ENCODE data around the gene VSIG10L.
A peak's percentile ranks its signal among the peaks of the same experiment; 100 is the strongest.

Gene VSIG10L

DNA sequence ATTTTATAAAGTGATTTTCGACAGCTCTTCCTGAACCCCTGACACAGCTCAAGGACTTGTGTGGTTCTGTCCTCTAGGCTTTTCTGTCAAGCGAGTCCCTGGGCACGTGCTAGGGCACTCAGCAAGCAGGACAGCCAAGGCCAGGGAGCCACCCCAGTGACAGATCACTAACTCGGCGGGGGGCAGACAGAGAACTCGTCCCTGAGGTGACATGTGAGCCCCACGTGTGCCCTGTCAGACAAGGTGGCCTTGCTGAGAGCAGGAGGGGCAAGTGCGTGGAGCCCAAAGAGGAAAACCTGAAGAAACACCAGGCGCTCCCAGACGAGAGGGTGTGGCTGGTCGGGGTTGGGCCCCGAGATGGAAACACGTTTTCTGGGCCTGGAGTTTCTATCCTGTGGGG is 19.3 kb upstream of the VSIG10L start:
- no peak overlapping the region for H4K91ac ChIP-seq (ENCODE audit: low read length)
- no peaks in the 10 kb centered on the region for H3K9me3 ChIP-seq (ENCODE audit: control insufficient read depth, low read length)
- H3K23ac ChIP-seq (ENCODE audit: low read length in 2 of 2): no peak overlapping the region
- H3K4me2 ChIP-seq (ENCODE audit: low read length, poor library complexity, severe bottlenecking): no peak overlapping the region
- H2BK12ac ChIP-seq (ENCODE audit: low read length in 2 of 2): no peak overlapping the region
- H3K79me1 ChIP-seq (replicated peaks; ENCODE audit: low read length, poor library complexity, severe bottlenecking): peaks cover 30% of the 10 kb centered on the region
- 95% methylated on average over 13 of the region's 13 CpGs for WGBS
- peaks cover 30% of the 10 kb centered on the region for H3K4me1 ChIP-seq (ENCODE audit: control insufficient read depth, insufficient read depth, low read depth, low read length)
- no peak overlapping the region for H2AFZ ChIP-seq (ENCODE audit: low read depth, low read length)
- H2BK120ac ChIP-seq (ENCODE audit: low read depth, low read length): no peak overlapping the region
- no peaks in the 10 kb centered on the region for H3K27me3 ChIP-seq (ENCODE audit: control insufficient read depth in 1 of 2, insufficient read depth in 1 of 2, low read length in 2 of 2)
- DNase-seq: no peak
- no peak overlapping the region for H3K27ac ChIP-seq (ENCODE audit: low read length, poor library complexity, severe bottlenecking)
- H2AK5ac ChIP-seq (ENCODE audit: low read length, severe bottlenecking): no peak overlapping the region
- no peak overlapping the region for H3K18ac ChIP-seq (ENCODE audit: low read depth in 1 of 2, low read length in 2 of 2)
- H3K36me3 ChIP-seq (ENCODE audit: control insufficient read depth in 1 of 2, insufficient read depth in 2 of 2, low read depth in 1 of 2, low read length in 2 of 2): peaks cover 5 to 11% of the 10 kb centered on the region in 2 experiments
- peak overlapping the region; percentile 70 for H2BK15ac ChIP-seq (ENCODE audit: low read depth, poor library complexity, severe bottlenecking)
- no peak overlapping the region for H3K9ac ChIP-seq (ENCODE audit: low read length)
- no peak overlapping the region for H3K4me3 ChIP-seq (ENCODE audit: insufficient read depth in 1 of 2, low read depth in 1 of 2, low read length in 2 of 2)
- H2BK5ac ChIP-seq (ENCODE audit: low read depth, low read length, poor library complexity, severe bottlenecking): no peak overlapping the region
- H3K14ac ChIP-seq (ENCODE audit: low read length in 2 of 2): no peak overlapping the region
- H4K8ac ChIP-seq (ENCODE audit: low read length): no peak overlapping the region
- H3K4ac ChIP-seq (ENCODE audit: low read depth in 1 of 2, low read length in 2 of 2): no peak overlapping the region

DNA sequence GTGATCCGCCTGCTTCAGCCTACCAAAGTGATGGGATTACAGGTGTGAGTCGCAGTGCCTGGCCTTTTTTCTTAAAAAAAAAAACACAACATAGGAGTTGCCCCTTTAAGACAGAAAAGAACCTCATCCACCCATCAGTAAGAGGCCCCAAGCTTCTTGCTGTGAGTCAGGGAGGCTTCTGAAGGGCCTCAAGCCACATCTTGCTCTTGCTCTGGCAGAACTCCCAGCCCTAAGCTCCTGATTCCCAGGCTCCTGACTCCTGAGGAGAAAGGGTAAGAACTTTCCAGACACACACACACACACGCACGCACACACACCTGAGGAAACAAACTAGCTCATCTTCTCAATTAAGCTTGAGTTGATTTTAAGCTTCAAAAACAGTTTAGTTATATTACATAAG is 17.4 kb upstream of the VSIG10L start:
- Histone ChIP-seq H4K8ac (ENCODE audit: low read length) (no peak overlapping the region), H2BK12ac (ENCODE audit: low read length in 2 of 2) (peak overlapping the region in 1 of 2 experiments; percentile 72), H3K9me3 (ENCODE audit: control insufficient read depth, low read length) (no peaks in the 10 kb centered on the region), H2AK5ac (ENCODE audit: low read length, severe bottlenecking) (no peak overlapping the region), H3K4me3 (ENCODE audit: insufficient read depth in 1 of 2, low read depth in 1 of 2, low read length in 2 of 2) (no peak overlapping the region), H3K9ac (ENCODE audit: low read length) (peak overlapping the region; percentile 45), H2BK15ac (ENCODE audit: low read depth, poor library complexity, severe bottlenecking) (no peak overlapping the region), H2BK5ac (ENCODE audit: low read depth, low read length, poor library complexity, severe bottlenecking) (no peak overlapping the region), H3K27me3 (ENCODE audit: control insufficient read depth in 1 of 2, insufficient read depth in 1 of 2, low read length in 2 of 2) (no peaks in the 10 kb centered on the region), H3K27ac (ENCODE audit: low read length, poor library complexity, severe bottlenecking) (peak overlapping the region; percentile 34), H3K79me1 (replicated peaks; ENCODE audit: low read length, poor library complexity, severe bottlenecking) (peaks cover 25% of the 10 kb centered on the region), H4K91ac (ENCODE audit: low read length) (no peak overlapping the region), H3K14ac (ENCODE audit: low read length in 2 of 2) (no peak overlapping the region), H2AFZ (ENCODE audit: low read depth, low read length) (no peak overlapping the region), H3K36me3 (ENCODE audit: control insufficient read depth in 1 of 2, insufficient read depth in 2 of 2, low read depth in 1 of 2, low read length in 2 of 2) (peaks cover 6 to 11% of the 10 kb centered on the region in 2 experiments), H2BK120ac (ENCODE audit: low read depth, low read length) (peak overlapping the region; percentile 81), H3K4ac (ENCODE audit: low read depth in 1 of 2, low read length in 2 of 2) (no peak overlapping the region), H3K4me2 (ENCODE audit: low read length, poor library complexity, severe bottlenecking) (no peak overlapping the region), H3K18ac (ENCODE audit: low read depth in 1 of 2, low read length in 2 of 2) (peak overlapping the region in 1 of 2 experiments; percentile 60), H3K23ac (ENCODE audit: low read length in 2 of 2) (no peak overlapping the region), H3K4me1 (ENCODE audit: control insufficient read depth, insufficient read depth, low read depth, low read length) (peaks cover 25% of the 10 kb centered on the region)
- DNase-seq: peak; percentile 87
- 80% methylated on average over 2 of the region's 4 CpGs for WGBS

DNA sequence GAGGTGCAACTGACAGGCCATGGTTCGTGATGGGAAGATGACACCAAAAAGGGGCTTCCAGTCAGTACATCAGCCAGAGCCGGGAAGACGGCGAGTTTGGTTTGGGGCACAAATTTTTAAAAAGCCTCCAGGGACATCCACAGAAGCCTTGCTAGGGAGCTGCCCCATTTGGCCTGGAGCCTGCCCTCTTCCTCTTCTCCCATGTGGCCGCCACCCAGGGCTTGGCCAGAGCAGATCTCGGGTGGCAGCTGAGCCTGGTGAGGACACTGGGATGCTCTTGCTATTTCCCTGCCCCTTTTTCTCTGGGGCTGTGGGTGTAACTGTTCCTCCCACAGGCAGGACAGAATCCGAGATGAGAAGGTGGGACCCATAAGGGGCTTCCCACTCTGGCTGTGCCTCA is 16.0 kb upstream of the VSIG10L start:
- Histone ChIP-seq H2BK12ac (ENCODE audit: low read length in 2 of 2) (peak overlapping the region in 1 of 2 experiments; percentile 69), H3K18ac (ENCODE audit: low read depth in 1 of 2, low read length in 2 of 2) (no peak overlapping the region), H3K4me2 (ENCODE audit: low read length, poor library complexity, severe bottlenecking) (no peak overlapping the region), H2AK5ac (ENCODE audit: low read length, severe bottlenecking) (no peak overlapping the region), H3K23ac (ENCODE audit: low read length in 2 of 2) (no peak overlapping the region), H3K9me3 (ENCODE audit: control insufficient read depth, low read length) (no peaks in the 10 kb centered on the region), H3K14ac (ENCODE audit: low read length in 2 of 2) (peak overlapping the region in 1 of 2 experiments; percentile 71), H2AFZ (ENCODE audit: low read depth, low read length) (no peak overlapping the region), H3K4me3 (ENCODE audit: insufficient read depth in 1 of 2, low read depth in 1 of 2, low read length in 2 of 2) (no peak overlapping the region), H3K4me1 (ENCODE audit: control insufficient read depth, insufficient read depth, low read depth, low read length) (peaks cover 22% of the 10 kb centered on the region), H3K36me3 (ENCODE audit: control insufficient read depth in 1 of 2, insufficient read depth in 2 of 2, low read depth in 1 of 2, low read length in 2 of 2) (peaks cover 7 to 17% of the 10 kb centered on the region in 2 experiments), H2BK120ac (ENCODE audit: low read depth, low read length) (no peak overlapping the region), H4K91ac (ENCODE audit: low read length) (no peak overlapping the region), H3K27ac (ENCODE audit: low read length, poor library complexity, severe bottlenecking) (no peak overlapping the region), H2BK5ac (ENCODE audit: low read depth, low read length, poor library complexity, severe bottlenecking) (no peak overlapping the region), H3K4ac (ENCODE audit: low read depth in 1 of 2, low read length in 2 of 2) (peak overlapping the region in 1 of 2 experiments; percentile 50), H4K8ac (ENCODE audit: low read length) (no peak overlapping the region), H3K79me1 (replicated peaks; ENCODE audit: low read length, poor library complexity, severe bottlenecking) (peaks cover 21% of the 10 kb centered on the region), H2BK15ac (ENCODE audit: low read depth, poor library complexity, severe bottlenecking) (no peak overlapping the region), H3K9ac (ENCODE audit: low read length) (no peak overlapping the region), H3K27me3 (ENCODE audit: control insufficient read depth in 1 of 2, insufficient read depth in 1 of 2, low read length in 2 of 2) (no peaks in the 10 kb centered on the region)
- no peak for DNase-seq
- 95% methylated on average over 6 of the region's 7 CpGs for WGBS

DNA sequence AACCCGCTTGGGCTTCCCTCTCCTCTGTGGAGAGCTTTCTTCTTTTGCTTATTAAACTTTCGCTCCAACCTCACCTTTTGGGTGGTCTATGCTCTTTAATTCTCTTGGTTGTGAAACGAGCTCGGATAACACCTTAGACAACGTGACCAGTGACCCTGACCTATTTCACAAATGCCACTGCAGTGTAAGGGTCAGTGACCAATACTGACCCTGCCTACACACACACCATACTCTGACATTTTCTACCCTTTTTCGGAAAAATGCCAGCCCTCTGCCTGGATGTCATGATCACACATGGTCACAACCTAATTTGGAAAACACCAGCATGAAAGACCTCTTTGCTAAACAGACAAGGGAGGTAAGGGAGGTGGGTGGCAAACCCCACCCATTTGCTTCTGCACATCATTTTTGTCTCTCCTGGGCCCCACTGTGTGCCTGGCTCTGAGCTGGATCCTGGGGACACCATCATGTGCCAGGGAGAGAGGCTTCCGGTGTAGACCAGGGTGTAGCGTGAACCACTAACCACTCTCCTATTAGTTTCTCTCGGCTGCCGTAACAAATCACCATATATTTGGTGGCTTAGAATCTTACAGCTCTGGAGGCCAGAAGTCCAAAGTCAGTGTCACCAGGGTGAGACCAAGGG is 14.3 kb upstream of the VSIG10L start:
- Histone ChIP-seq H3K79me1 (replicated peaks; ENCODE audit: low read length, poor library complexity, severe bottlenecking) (peaks cover 18% of the 10 kb centered on the region), H3K18ac (ENCODE audit: low read depth in 1 of 2, low read length in 2 of 2) (no peak overlapping the region), H2BK15ac (ENCODE audit: low read depth, poor library complexity, severe bottlenecking) (no peak overlapping the region), H3K4me3 (ENCODE audit: insufficient read depth in 1 of 2, low read depth in 1 of 2, low read length in 2 of 2) (no peak overlapping the region), H3K36me3 (ENCODE audit: control insufficient read depth in 1 of 2, insufficient read depth in 2 of 2, low read depth in 1 of 2, low read length in 2 of 2) (peaks cover 21 to 34% of the 10 kb centered on the region in 2 experiments), H3K23ac (ENCODE audit: low read length in 2 of 2) (peak overlapping the region in 1 of 2 experiments; percentile 5), H3K4me2 (ENCODE audit: low read length, poor library complexity, severe bottlenecking) (no peak overlapping the region), H4K91ac (ENCODE audit: low read length) (no peak overlapping the region), H2BK120ac (ENCODE audit: low read depth, low read length) (no peak overlapping the region), H3K9ac (ENCODE audit: low read length) (no peak overlapping the region), H3K4ac (ENCODE audit: low read depth in 1 of 2, low read length in 2 of 2) (no peak overlapping the region), H3K9me3 (ENCODE audit: control insufficient read depth, low read length) (no peaks in the 10 kb centered on the region), H3K27me3 (ENCODE audit: control insufficient read depth in 1 of 2, insufficient read depth in 1 of 2, low read length in 2 of 2) (no peaks in the 10 kb centered on the region), H3K4me1 (ENCODE audit: control insufficient read depth, insufficient read depth, low read depth, low read length) (peaks cover 13% of the 10 kb centered on the region), H2BK12ac (ENCODE audit: low read length in 2 of 2) (no peak overlapping the region), H3K14ac (ENCODE audit: low read length in 2 of 2) (no peak overlapping the region), H2AK5ac (ENCODE audit: low read length, severe bottlenecking) (no peak overlapping the region), H2AFZ (ENCODE audit: low read depth, low read length) (no peak overlapping the region), H3K27ac (ENCODE audit: low read length, poor library complexity, severe bottlenecking) (no peak overlapping the region), H4K8ac (ENCODE audit: low read length) (no peak overlapping the region), H2BK5ac (ENCODE audit: low read depth, low read length, poor library complexity, severe bottlenecking) (no peak overlapping the region)
- no peak for DNase-seq
- 98% methylated on average over 10 of the region's 10 CpGs for WGBS
